Thyroid gland (tissue), 4 donors: ENCODE measurements around the gene B3GALT2.

Source experiments
- CTCF ChIP-seq, 6 experiments: fragments of 200-600 bp in 3 of 6; fragments of 450-650 bp in 3 of 6; sonication (generic) in 3 of 6; IDR thresholded peaks; one replicate each; pipeline ENCODE4 v1.5.1; 2016 to 2019; ENCODE audit warnings: antibody characterized with exemption in 6 of 6, mild to moderate bottlenecking in 2 of 6, inconsistent platforms in 1 of 6, moderate library complexity in 1 of 6
- POLR2A ChIP-seq, 2 donors: fragments of 450-650 bp; IDR thresholded peaks; one replicate each; pipeline ENCODE4 v1.6.1; 2017; ENCODE audit warnings: antibody characterized with exemption in 2 of 2, mild to moderate bottlenecking in 2 of 2, moderate library complexity in 1 of 2

- TF ChIP-seq CTCF (IDR thresholded peaks at IDR 0.05): no peak
- no peak for TF ChIP-seq POLR2A (IDR thresholded peaks at IDR 0.05)
These were observed 13.5 kb upstream of the B3GALT2 start for GRCh38 chr1:193199940-193200339.
